ENCODE data around the gene CHRNB4.
"Not testable (repeated sequence)": the region's sequence is repeated elsewhere in the genome, so short reads cannot be mapped to it uniquely, and the experiment has no call there.

Gene CHRNB4

DNA sequence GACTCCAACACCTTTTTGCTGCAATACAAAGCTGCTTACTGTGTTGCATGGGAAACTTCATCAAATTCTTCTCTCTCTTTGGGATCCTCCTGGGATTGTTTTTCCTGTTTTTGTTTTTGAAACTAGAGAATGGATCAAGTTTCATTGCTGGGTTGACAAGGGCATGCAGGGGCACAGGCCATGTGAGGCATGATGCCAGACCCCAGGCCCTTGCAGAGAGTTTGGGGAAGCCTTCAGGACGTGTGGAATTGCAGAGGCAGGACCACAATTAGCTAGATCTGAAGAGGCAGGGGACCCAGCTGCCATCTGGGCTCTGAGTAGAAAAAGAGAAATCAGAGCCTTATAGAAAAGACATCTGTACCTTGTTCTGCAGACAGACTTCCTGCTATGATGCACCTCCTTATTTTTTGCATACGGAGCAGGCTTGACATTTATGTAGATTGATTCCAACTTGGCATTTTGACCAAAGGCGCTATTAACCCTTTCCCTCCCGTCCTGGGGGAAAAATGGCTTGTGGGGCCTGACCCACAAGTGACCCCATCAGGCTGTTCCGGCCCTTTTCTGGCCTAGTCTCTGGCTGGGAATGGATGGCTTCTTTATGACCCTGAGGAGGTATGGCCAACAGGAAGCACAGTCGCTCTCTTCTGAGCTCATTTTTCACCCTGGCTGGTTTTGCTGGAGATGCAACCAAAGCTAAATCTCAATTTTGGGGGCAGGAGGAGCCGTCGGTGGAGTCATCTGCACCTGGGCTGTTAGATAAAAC lies 44.3 kb upstream of the CHRNB4 start:
- H3K4me1 ChIP-seq (ENCODE audit: control insufficient read depth, low read length): no peaks in the 10 kb centered on the region
- H3K4me3 ChIP-seq (ENCODE audit: low read length): no peak overlapping the region
- peaks cover 11% of the 10 kb centered on the region for H3K27me3 ChIP-seq (ENCODE audit: control insufficient read depth, low read length)
- H3K4me2 ChIP-seq (ENCODE audit: low read length): no peak overlapping the region
- H3K9me3 ChIP-seq (ENCODE audit: control insufficient read depth, insufficient read depth, low read length): no peaks in the 10 kb centered on the region
- no peaks in the 10 kb centered on the region for H3K36me3 ChIP-seq (ENCODE audit: control insufficient read depth, low read length)
- H3F3A ChIP-seq (ENCODE audit: control insufficient read depth, insufficient read depth): no peaks in the 10 kb centered on the region
- no peaks in the 10 kb centered on the region for H4K20me1 ChIP-seq (ENCODE audit: control insufficient read depth, insufficient read depth, low read depth, low read length)
- no peaks in the 10 kb centered on the region for H3K79me2 ChIP-seq (ENCODE audit: control insufficient read depth, low read length)
- TF ChIP-seq, protein P1, sequence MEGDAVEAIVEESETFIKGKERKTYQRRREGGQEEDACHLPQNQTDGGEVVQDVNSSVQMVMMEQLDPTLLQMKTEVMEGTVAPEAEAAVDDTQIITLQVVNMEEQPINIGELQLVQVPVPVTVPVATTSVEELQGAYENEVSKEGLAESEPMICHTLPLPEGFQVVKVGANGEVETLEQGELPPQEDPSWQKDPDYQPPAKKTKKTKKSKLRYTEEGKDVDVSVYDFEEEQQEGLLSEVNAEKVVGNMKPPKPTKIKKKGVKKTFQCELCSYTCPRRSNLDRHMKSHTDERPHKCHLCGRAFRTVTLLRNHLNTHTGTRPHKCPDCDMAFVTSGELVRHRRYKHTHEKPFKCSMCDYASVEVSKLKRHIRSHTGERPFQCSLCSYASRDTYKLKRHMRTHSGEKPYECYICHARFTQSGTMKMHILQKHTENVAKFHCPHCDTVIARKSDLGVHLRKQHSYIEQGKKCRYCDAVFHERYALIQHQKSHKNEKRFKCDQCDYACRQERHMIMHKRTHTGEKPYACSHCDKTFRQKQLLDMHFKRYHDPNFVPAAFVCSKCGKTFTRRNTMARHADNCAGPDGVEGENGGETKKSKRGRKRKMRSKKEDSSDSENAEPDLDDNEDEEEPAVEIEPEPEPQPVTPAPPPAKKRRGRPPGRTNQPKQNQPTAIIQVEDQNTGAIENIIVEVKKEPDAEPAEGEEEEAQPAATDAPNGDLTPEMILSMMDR (IDR thresholded peaks at IDR 0.05; ENCODE audit: low read depth, low read length, poor library complexity, severe bottlenecking): no peak
- no peak for TF ChIP-seq EZH2phosphoT487 (IDR thresholded peaks at IDR 0.05; ENCODE audit: borderline replicate concordance, low read length)
- H3K9me2 ChIP-seq (replicated peaks; ENCODE audit: control insufficient read depth, low read length): no peaks in the 10 kb centered on the region
- no peak overlapping the region for H3K27ac ChIP-seq (ENCODE audit: low read depth, low read length)

DNA sequence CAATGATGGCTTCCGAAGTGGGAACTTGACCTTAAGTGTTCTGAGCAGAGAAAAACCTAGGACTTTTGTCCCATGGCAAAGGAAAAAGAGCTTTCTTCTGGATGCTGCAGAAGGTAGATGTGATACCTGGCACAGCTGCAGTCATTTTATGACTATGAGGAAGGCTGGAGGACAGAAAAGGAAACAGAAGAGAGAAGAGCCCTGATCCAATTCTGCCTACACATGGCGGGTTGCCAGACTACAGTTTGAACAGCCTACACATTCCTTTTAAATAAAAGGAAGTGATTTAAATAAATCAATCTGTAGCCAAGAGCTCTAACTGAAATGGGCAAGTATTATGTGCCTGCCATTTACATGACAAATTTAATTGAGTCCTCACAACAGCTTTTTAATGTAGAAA lies 43.6 kb upstream of the CHRNB4 start:
- TF ChIP-seq EZH2phosphoT487 (IDR thresholded peaks at IDR 0.05; ENCODE audit: borderline replicate concordance, low read length): no peak
- TF ChIP-seq, protein P1 (IDR thresholded peaks at IDR 0.05; ENCODE audit: low read depth, low read length, poor library complexity, severe bottlenecking): no peak
- Histone ChIP-seq H3F3A (ENCODE audit: control insufficient read depth, insufficient read depth) (no peaks in the 10 kb centered on the region), H4K20me1 (ENCODE audit: control insufficient read depth, insufficient read depth, low read depth, low read length) (no peaks in the 10 kb centered on the region), H3K4me2 (ENCODE audit: low read length) (no peak overlapping the region), H3K27ac (ENCODE audit: low read depth, low read length) (no peak overlapping the region), H3K9me2 (replicated peaks; ENCODE audit: control insufficient read depth, low read length) (no peaks in the 10 kb centered on the region), H3K4me1 (ENCODE audit: control insufficient read depth, low read length) (no peaks in the 10 kb centered on the region), H3K36me3 (ENCODE audit: control insufficient read depth, low read length) (no peaks in the 10 kb centered on the region), H3K4me3 (ENCODE audit: low read length) (no peak overlapping the region), H3K79me2 (ENCODE audit: control insufficient read depth, low read length) (no peaks in the 10 kb centered on the region), H3K27me3 (ENCODE audit: control insufficient read depth, low read length) (peaks cover 11% of the 10 kb centered on the region), H3K9me3 (ENCODE audit: control insufficient read depth, insufficient read depth, low read length) (no peaks in the 10 kb centered on the region)

DNA sequence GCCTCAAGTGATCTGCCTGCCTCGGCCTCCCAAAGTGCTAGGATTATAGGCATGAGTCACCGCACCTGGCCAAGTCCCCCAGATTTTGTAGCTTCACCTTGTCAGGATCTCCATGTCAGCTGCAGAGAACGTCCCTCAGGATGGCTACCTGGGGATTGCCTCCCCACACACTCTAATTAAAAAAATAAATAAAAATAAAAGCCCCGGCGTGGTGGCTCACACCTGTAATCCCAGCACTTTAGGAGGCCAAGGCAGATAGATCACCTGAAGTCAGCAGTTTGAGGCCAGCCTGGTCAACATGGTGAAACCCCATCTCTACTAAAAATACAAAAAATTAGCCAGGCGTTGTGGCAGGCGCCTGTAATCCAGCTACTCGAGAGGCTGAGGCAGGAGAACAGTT lies 42.6 kb upstream of the CHRNB4 start:
- H3K79me2 ChIP-seq (ENCODE audit: control insufficient read depth, low read length); H3K9me3 ChIP-seq (ENCODE audit: control insufficient read depth, insufficient read depth, low read length); H3K9me2 ChIP-seq (replicated peaks; ENCODE audit: control insufficient read depth, low read length); H3K27me3 ChIP-seq (ENCODE audit: control insufficient read depth, low read length); H3K4me1 ChIP-seq (ENCODE audit: control insufficient read depth, low read length); H3K27ac ChIP-seq (ENCODE audit: low read depth, low read length); H3F3A ChIP-seq (ENCODE audit: control insufficient read depth, insufficient read depth); H4K20me1 ChIP-seq (ENCODE audit: control insufficient read depth, insufficient read depth, low read depth, low read length); H3K36me3 ChIP-seq (ENCODE audit: control insufficient read depth, low read length); H3K4me2 ChIP-seq (ENCODE audit: low read length); H3K4me3 ChIP-seq (ENCODE audit: low read length): not testable (repeated sequence)

DNA sequence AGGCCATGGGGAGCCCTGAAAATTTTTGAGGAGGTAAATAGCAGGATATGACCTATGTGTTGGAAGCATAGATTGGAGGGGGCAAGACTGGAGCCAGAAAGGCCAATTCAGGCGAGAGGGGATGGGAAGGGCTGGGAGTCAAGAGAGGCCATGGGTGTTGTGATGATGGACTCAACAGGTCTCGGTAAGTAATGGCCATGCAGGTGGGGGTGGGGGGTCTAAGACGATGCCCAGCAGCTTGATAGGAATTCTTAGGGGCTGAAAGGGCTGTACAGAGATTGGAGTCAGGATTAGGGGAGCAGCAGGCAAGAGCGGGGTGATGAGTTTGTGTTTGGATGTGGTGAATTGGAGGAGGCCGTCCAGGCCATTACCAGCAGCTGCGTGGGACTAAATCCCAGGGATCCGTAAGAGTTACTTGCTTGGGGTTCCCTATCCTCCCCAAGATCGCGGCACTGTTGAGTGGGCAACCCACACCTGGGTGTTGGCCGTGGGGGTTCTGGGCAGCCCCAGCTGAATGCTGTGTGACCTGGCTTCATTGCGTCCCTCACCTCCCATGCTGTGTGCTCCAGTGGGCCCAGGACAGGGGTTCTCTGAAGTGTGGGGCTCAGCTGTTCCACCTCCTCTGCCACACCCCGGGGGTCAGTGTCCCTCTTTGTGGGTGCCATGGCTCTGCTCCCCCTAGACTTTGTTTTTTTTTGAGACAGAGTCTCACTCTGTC lies 41.8 kb upstream of the CHRNB4 start:
- H3K4me3 ChIP-seq (ENCODE audit: low read length): no peak overlapping the region
- no peak overlapping the region for H3K27ac ChIP-seq (ENCODE audit: low read depth, low read length)
- no peaks in the 10 kb centered on the region for H3K9me2 ChIP-seq (replicated peaks; ENCODE audit: control insufficient read depth, low read length)

More for the DNA sequence above, 41.8 kb upstream of the CHRNB4 start:
- TF ChIP-seq EZH2phosphoT487 (IDR thresholded peaks at IDR 0.05; ENCODE audit: borderline replicate concordance, low read length): no peak
- TF ChIP-seq, protein P1 (IDR thresholded peaks at IDR 0.05; ENCODE audit: low read depth, low read length, poor library complexity, severe bottlenecking): no peak
- no peaks in the 10 kb centered on the region for H3K79me2 ChIP-seq (ENCODE audit: control insufficient read depth, low read length)
- H3K4me1 ChIP-seq (ENCODE audit: control insufficient read depth, low read length): no peaks in the 10 kb centered on the region
- no peaks in the 10 kb centered on the region for H3F3A ChIP-seq (ENCODE audit: control insufficient read depth, insufficient read depth)
- H3K9me3 ChIP-seq (ENCODE audit: control insufficient read depth, insufficient read depth, low read length): no peaks in the 10 kb centered on the region
- no peaks in the 10 kb centered on the region for H3K36me3 ChIP-seq (ENCODE audit: control insufficient read depth, low read length)
- no peak overlapping the region for H3K4me2 ChIP-seq (ENCODE audit: low read length)
- H3K27me3 ChIP-seq (ENCODE audit: control insufficient read depth, low read length): peaks cover 8% of the 10 kb centered on the region
- no peaks in the 10 kb centered on the region for H4K20me1 ChIP-seq (ENCODE audit: control insufficient read depth, insufficient read depth, low read depth, low read length)
